Muscle of arm (tissue), 14 donors: ENCODE measurements around the gene SLC22A14. TPM values are rescaled to one million over a fixed set of nuclear protein-coding genes. Genes with fewer than 3 reads are reported as not detected.
"Not testable (repeated sequence)": the region's sequence is repeated elsewhere in the genome, so short reads cannot be mapped to it uniquely, and the experiment has no call there.

Experiments
- DNase-seq: peaks from one replicate; pipeline ENCODE4 v3.0.0-alpha.2; 2013
- long read RNA-seq, 11 donors: transcript quantifications; one replicate each; lab custom pipeline, GENCODE V29; 2026
- polyA plus RNA-seq, 12 donors: library from polyadenylated mRNA; unstranded; fragments of 120-200 nt; gene quantifications; one replicate each; pipeline ENCODE4 v1.2.1, GENCODE V29; 2013; ENCODE audit not compliant: insufficient read length in 12 of 12

SLC22A14 gene
- polyA plus RNA-seq, result under 1 TPM in 9 of 12 donors, not detected in 3; 0.12 to 0.49 (median 0.16) TPM
- long read RNA-seq, donor 1, result 0 reads
- long read RNA-seq, donor 2, result 0 reads
- long read RNA-seq, donor 3, result 0 reads
- long read RNA-seq, donor 4, result 0 reads
- long read RNA-seq, donor 5, result 0 reads
- long read RNA-seq, donor 6, result 0 reads
- long read RNA-seq, donor 7, result 0 reads
- long read RNA-seq, donor 8, result 0 reads
- long read RNA-seq, donor 9, result 0 reads
- long read RNA-seq, donor 10, result 0 reads
- long read RNA-seq, donor 11, result 0 reads

GRCh38 chr3:38281895-38282686 lies at the start of gene SLC22A14:
Gene SLC22A14 (plus strand): TSS chr3:38282294. CDS start chr3:38306027, 23,733 bp downstream.
- no peak for DNase-seq

- no peak for DNase-seq
Measured at GRCh38 chr3:38232701-38233100, 49.4 kb upstream of the SLC22A14 start.

- DNase-seq, result no peak
Measured at GRCh38 chr3:38235466-38235865, 46.6 kb upstream of the SLC22A14 start.

GRCh38 chr3:38238416-38239008 lies 43.6 kb upstream of the SLC22A14 start:
- DNase-seq, result no peak

- not testable (repeated sequence) for DNase-seq
Measured at GRCh38 chr3:38242812-38243211, 39.3 kb upstream of the SLC22A14 start.

GRCh38 chr3:38245930-38246329 lies 36.2 kb upstream of the SLC22A14 start:
- no peak for DNase-seq

- DNase-seq, result peak; percentile 62
Measured at GRCh38 chr3:38247366-38248035, 34.6 kb upstream of the SLC22A14 start.

- no peak for DNase-seq
Measured at GRCh38 chr3:38250198-38250597, 31.9 kb upstream of the SLC22A14 start.

- DNase-seq, result no peak
Measured at GRCh38 chr3:38251197-38251596, 30.9 kb upstream of the SLC22A14 start.

GRCh38 chr3:38253704-38254103 lies 28.4 kb upstream of the SLC22A14 start:
- no peak for DNase-seq

GRCh38 chr3:38254872-38255271 lies 27.2 kb upstream of the SLC22A14 start:
- DNase-seq, result no peak

GRCh38 chr3:38255627-38256026 lies 26.5 kb upstream of the SLC22A14 start:
- DNase-seq, result no peak

GRCh38 chr3:38257583-38257982 lies 24.5 kb upstream of the SLC22A14 start:
- no peak for DNase-seq

GRCh38 chr3:38260474-38260873 lies 21.6 kb upstream of the SLC22A14 start:
- DNase-seq, result no peak

GRCh38 chr3:38264353-38264771 lies 17.7 kb upstream of the SLC22A14 start:
- DNase-seq, result no peak

- DNase-seq, result no peak
Measured at GRCh38 chr3:38264779-38265178, 17.3 kb upstream of the SLC22A14 start.

- no peak for DNase-seq
Measured at GRCh38 chr3:38265604-38266307, 16.3 kb upstream of the SLC22A14 start, which contains the start of gene SLC22A13. Gene SLC22A13 (plus strand): TSS chr3:38265812. CDS start chr3:38265861, 49 bp downstream.

GRCh38 chr3:38266810-38267209 lies 15.3 kb upstream of the SLC22A14 start:
- DNase-seq, result no peak

GRCh38 chr3:38267662-38268061 lies 14.4 kb upstream of the SLC22A14 start:
- no peak for DNase-seq

GRCh38 chr3:38268087-38268486 lies 14.0 kb upstream of the SLC22A14 start:
- no peak for DNase-seq

GRCh38 chr3:38268522-38268921 lies 13.6 kb upstream of the SLC22A14 start:
- no peak for DNase-seq
